GM21723 (cell line): Measurements from ENCODE around the gene ST3GAL3.
"Not testable (repeated sequence)": the region's sequence is repeated elsewhere in the genome, so short reads cannot be mapped to it uniquely, and the experiment has no call there.

Experiments used
- ATAC-seq: cut with Tn5 transposase; IDR thresholded peaks from one replicate; pipeline ENCODE4 v1.9.1; 2021; ENCODE audit warnings: mild to moderate bottlenecking, moderate library complexity; ENCODE audit not compliant: unreplicated experiment

ST3GAL3 gene

DNA sequence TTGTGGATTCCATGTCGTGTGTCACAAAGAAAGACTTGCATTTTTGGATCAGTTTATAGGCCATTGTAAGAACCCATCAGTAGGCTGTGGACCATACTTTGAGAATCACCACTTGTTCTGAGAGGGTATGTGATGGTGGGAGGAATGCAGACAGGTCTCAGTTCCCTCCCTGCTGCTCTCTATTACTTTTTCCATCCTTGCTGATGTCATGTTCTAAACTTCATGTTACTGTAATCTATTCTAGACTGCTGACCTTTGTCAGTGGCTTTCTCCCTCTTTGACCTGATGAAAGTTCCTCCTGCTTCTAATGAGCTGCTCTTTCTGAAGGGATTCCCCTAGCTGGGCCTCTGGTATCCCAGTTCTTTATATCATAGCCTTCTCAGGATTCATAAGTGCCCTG lies 46.1 kb downstream of the ST3GAL3 start:
- ATAC-seq, result no peak

DNA sequence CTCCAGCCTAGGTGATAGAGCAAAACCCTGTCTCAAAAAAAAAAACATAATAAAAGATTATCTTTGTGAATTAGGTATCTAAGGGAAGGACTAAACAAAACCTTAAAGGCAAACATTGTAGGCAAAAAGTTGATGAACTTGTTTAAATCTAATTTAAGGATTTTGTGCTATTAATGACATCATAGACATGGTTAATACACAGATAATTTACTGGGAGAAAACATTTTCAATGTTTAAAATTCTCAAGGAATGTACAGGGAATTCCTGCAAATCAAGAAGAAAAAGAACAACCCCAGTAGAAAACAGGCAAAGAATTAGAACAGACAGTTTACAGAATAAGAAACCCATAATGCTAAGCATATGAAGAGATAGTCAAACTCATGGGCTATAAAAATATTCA lies 47.6 kb downstream of the ST3GAL3 start:
- ATAC-seq, result no peak

DNA sequence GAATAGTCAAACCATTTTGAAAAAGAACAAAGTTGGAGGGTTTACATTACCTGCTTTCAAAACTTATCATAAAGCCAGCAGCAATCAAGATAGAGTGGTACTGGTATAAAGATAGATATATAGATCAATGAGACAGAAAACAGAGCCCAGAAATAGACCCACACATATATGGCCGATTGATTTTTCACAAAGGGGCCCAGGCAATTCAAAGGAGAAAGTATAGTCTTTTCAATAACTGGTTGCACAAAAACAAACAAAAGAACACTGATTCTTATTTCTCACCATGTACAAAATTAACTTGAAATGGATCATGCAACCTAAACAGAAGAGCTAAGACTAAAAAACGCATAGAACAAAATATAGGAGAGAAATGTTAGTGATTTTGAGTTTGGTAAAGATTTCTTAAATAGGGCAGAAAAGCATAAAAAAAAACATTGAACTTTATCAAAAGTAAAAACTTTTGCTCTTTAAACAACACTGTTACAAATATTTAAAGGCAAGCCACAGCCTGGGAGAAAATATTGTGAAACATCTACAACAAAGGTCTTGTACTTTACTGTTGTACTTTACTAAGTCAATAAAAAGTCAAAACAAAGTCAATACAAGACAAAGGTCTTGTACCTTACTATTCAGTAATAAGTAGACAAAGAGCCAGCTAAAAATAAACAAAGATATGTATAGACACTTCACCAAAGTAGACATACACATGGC lies 50.2 kb downstream of the ST3GAL3 start:
- ATAC-seq, result no peak

DNA sequence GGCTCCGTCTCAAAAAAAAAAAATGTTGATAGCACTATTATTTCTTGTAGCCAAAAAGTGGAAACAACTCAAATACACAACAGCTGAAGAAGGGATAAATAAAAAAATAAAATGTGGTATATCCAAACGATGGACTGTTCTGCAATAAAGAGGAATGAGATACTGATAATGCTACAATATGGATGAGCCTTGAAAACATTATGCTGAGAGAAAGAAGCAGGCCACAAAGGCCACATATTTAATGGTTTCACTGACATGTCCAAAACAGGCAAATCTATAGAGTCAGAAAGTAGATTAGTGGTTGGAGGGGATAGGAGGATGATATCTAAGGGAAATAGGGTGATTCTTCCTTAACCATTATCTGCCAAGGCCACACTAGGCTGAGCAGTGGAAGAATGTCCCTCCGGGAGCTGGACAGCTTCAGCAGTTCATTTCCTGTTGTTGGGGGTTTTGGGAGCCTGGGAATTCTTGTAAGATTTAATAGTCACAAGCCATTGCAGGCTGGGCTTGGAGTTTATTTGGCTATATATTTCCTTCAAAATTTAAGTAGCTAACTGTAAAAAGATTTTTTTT lies 53.5 kb downstream of the ST3GAL3 start:
- ATAC-seq, result no peak

DNA sequence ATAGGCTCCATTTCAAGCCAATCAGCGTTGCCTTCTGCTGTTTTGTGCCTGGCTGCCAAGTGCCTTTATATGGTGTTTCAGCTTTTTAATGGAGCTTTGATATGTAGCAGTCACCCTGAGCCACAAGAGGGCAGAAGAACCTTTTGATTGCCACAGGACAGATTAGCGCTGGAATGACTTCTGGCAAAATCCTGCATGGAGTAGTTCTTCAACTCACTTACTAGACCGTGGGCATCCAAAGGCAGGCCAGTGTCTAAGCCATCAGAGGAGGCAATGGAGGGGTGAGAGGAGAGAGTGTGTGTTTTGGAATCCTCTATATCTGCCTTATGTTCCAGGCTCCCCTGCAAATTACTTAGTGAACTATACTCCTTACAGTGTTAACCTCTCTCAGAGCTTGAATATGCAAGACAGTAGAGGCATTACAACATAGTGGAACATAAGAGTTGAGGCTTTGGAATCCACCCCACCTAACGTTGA lies 56.2 kb downstream of the ST3GAL3 start:
- no peak for ATAC-seq

DNA sequence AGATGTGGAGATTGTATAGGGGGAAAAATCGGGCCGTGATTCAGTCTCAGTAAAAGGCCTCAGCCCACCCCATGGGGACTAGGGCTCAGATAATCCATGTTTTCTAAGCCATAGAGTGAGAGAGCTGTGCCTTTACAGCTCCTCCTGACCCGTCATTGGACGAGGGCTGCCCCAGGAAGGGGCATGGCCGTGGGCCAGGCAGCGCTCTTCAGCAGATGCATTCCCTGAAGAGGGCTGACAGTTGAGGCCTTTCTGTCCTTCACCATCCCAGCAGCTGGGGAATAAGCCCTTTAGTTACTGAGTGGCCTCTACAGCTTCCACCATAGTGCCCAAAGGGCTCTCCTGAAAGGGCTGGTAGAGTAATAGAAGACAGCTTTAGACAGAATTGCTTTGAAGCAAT lies 57.2 kb downstream of the ST3GAL3 start:
- no peak for ATAC-seq

DNA sequence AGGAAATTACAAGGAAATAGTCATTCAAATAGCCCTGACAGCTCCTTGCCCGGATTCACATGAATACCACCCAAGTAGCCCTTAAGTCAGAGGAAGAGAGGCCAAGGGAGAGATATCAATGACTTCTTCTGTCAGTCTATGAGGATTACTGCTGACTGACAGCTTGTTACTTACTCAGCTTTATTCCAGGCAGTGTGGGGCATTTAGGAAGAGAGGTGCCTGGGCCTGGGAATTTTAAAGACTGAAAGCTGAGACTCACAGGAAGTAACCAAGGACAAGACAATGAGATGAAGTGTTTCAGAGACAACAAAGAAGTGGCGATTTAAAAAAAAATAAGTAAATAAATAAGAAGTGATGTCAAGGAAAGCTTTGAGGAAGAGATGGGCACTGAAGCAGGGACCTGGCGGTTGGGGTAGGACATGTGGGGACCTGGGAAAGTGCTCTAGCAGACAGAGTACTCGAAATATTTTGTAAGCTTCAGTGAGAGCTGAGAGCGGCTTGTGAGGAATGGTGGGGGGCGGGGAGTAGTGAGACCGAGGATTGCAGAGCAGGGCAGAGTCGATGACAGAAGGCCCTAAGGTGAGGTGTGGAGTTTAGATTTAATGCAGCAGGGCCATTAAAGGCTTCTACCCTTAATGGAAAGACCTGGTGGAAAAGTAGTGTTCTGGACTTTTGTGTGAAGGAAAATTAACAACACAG lies 58.9 kb downstream of the ST3GAL3 start:
- no peak for ATAC-seq

DNA sequence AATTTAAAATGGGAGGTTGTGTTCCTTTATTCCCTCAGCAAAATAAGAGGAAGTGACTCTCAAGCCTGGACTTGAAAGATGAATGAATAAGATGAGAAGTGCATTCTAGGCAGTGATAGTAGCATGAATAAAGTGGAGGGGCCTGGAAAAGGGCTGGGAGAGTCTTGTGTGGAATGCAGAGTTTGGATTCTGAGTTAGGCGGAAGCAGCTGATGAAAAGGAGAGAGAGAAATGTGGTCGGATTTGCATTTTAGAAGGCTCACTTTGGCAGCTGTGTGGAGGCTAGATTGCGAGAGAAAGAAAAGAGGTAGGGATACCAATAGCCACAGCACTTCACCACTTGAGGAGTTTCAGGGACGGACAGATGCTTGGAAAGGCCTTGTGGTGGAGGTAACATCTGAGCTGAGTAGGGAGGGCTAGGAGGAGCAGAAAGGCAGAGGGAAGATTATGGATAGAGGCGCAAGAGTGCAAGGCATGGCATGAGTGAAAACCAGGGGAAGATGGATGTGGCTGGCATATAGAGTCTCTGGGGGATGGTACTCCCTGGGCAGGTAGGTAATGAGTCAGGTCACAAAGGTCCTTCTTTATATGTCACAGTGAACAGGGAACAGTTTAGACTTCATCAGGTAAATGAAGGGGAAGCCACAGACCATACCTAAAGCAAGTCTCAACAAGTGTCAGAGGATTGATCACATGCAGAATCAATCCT lies 59.6 kb downstream of the ST3GAL3 start:
- ATAC-seq, result no peak

DNA sequence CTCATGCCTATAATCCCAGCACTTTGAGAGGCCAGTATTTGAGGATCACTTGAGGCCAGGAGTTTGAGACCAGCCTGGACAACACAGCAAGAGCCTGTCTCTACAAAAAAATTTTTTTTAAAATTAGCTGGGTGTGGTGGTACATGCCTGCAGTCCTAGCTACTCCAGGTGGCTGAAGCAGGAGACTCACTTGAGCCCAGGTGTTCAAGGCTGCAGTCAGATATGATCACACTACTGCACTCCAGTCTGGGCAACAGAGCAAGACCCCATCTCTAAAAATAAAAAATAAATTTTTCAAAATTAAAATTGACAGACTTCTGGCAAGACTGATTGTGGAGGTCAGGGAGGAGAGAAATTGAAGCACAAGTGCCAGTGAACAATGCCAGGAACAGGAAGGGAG lies 60.8 kb downstream of the ST3GAL3 start:
- ATAC-seq, result no peak

DNA sequence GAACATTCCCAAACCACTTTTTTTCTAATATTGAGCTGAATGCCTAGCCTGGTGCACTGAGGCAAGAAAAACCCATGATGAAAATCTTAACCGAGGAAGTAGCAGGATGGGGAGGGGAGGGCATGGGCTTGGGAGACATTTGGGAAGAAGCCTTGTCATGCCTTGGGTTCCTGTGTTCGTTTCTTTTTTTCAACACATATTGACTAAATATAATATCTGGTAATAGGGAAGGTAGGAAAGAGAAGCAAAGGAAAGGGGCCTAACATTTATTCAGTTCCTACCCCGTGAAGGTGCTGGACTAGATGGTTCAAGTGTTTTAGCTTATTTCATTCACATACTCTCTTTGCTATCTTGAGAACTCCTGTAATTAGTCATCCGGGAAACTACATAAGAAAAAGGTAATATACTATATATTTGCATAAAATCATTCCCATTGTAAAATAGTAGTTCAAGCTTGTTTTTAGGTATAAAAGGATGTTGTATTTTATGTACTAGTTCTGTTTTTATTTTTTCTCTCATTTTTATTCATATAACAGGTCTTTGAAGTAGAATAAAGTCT lies 62.1 kb downstream of the ST3GAL3 start:
- no peak for ATAC-seq

DNA sequence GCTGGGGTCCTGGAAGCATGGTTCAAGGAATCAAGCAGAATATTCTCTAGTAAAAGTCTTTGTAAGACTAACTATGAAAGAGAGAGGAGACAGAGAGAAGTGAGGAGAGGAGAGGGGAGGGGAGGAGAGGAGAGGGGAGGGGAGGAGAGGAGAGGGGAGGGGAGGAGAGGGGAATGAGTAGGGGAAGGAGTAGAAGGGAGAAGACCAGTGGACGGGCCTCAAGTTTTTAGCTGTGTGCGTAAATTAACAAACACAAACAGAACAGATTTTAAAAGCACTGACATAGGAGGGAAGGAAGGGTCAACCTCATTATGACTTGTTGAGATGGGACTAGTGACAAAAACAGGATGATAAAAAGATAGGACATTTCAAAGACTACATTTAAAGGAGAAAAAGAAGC lies 62.8 kb downstream of the ST3GAL3 start:
- ATAC-seq, result no peak

DNA sequence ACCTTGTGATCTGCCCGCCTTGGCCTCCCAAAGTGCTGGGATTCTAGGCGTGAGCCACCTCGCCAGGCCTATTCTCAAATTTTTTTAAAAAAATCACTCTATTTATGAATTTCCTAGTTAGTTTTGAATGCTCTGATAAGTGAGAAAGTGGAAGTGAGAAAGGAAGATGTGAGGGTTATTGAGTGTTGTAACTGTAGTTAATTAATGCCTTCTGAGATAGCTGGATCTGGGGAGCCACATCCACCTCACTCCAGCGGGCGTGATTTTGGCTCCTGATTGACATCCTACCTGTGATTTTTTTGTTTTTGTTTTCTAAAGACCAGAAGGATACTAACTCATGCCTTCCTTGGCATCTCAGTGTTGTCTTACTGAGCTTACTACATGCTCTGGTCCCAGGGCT lies 65.6 kb downstream of the ST3GAL3 start:
- ATAC-seq, result no peak

DNA sequence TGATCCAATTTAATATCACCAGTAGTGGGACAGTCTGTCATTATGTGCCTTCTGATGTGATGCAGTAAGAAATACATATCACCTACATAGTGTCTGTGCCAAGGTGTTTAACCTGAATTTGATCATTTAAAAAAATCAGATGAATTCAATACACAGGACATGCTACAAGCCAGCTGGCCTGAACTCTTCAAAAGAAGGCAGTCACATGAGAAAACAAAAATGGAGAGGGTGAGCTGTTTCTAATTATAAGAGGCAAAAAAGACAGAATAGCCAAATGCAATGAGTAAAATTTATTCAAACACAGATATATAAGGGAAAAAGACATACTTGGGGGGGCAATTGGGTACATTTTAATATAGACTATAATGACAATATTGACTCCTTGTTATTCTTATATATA lies 66.5 kb downstream of the ST3GAL3 start:
- ATAC-seq, result no peak

DNA sequence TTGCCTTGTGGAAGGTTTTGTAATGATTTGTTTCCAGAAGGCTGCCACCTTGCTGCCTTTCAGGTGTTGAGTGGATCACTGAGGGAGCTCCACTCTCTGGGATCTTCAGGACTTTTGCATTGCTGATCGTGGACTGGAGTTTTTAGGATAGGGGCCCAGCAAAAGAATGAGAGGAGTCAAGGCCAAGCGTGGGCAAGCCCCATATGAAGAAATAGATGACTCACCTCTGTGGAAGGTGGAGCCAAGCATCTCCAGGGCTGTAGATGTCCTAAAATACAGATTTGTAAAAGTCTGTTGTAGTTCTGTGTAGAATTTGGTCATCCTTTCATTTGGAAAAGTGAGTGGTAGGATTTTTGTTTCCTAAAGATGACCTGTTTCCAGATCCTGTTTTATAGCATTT lies 67.0 kb downstream of the ST3GAL3 start:
- ATAC-seq, result no peak

DNA sequence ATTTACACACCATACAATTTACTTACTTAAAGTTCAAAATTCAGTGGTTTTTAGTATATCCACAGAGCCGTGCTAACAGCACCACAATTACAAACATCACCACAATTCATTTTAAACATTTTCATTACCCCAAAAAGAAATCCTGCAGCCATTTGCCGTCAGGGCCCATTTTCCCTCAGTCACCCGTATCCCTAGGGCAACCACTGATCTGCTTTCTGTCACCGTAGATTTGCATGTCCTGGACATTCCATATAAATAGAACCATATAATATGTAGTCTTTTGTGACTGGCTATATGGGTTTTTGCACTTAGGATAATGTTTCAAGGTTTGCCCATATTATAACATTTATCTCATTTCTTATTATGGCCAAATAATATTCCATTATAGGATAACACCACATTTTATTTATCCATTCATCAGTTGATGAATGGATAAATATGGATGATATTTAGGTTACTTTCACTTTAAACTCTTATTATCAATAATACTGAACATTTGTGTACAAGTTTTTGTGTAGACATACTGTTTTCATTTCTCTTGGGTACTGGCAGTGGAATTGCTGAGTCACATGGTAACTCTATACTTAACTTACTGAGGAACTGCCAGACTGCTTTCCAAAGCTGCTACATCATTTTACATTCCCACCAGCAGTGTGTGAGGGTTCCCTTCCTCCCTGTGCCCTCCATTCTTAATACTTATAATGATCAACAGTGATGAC lies 68.9 kb downstream of the ST3GAL3 start:
- ATAC-seq, result no peak

DNA sequence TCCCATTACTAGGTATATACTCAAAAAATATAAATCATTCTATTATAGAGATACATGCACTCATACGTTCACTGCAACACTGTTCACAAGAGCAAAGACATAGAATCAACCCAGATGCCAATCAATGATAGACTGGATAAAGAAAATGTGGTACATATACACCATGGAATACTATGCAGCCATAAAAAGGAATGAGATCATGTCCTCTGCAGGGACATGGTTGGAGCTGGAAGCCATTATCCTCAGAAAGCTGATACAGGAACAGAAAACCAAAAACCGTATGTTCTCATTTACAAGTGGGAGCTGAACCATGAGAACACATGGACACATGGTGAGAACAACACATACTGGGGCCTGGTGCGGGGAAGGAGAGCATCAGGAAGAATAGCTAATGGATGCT lies 70.6 kb downstream of the ST3GAL3 start:
- not testable (repeated sequence) for ATAC-seq

DNA sequence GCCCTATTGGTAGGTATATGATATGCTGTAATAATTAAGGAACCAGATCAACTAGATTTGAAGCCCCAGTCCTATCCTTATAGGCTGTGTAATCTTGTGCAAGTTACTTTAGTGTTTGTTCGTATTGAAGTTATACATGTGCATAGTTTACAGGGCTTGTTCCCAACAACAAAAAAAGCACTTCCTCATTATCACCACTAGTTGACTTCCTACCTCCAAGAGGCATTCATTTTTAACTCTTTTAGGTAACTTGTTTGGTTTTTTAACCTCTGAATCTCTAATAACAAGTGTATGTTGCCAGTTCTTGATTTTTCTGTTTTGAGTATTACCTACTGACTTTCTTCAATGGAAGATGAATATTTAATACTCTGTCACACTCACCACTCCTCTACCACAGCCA lies 71.9 kb downstream of the ST3GAL3 start:
- ATAC-seq, result no peak

DNA sequence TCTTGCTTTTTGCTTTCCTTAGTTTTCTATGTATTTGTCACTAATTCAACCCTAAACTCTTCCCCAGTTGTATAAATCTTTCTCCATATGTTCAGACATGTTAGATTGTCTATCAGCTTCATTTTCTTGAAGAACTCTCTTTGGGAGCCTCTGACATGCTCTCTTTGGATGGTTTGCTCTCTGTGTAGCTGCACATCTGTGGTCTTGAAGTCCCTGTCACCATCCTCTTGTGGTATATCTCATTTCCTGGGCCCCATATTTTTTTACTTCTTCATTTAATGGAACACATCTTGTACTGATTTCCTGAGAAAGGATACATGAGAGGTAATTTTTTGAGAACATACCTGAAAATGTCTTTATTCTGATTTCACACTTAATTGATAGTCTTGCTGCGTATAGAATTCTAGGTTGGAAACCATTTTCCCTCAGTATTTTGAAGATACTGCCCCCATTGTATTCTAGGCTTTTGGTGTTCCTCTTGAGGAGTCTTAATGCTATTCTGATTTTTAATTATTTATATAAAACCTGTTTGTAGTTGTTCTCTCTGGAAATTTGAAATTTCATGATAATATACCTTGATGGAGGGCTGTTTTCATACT lies 72.6 kb downstream of the ST3GAL3 start:
- ATAC-seq, result no peak

DNA sequence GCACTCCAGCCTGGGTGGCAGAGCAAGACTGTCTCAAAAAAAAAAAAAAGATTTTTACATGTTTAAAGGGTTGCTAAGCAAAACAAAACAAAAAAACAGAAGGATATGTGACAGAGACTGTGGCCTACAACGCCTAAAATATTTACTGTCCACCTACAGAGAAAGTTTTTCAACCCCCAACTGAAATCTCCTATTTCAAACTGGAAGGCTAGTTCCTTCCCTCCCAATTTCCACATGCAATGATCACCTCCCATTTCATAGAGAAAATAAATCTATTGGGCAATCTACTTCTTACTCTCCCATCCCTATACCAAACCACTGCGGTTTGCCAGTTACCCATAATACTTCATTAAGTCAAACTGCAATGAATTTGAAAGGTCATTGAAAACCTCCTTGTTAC lies 74.2 kb downstream of the ST3GAL3 start:
- ATAC-seq, result no peak

DNA sequence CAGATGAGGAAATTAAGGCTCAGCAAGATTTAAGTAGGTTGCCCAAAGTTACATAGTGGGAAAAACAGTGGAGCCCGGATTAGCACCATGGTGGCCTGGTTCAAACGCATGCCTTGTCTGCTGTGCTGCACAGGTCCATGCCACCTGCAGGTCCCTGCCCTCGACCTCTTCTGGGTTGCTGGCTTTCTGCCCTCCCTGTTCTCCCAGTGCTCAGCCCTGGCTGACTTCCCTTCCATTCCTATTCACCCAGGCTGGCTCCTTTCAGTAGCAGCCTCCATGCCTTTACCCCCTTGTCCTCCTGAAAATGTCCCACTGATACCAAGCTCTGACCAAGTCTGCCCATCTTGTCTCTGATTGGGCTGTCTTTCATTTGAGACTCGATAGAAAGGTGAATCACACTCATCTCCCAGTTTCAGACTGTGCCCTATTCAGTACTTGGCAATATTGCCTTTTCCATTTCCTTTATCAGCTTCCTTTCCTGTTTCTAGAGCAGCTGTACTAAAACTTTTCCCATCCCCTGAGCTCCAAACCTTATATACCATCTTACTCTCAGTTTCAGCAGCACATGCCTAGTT lies 75.8 kb downstream of the ST3GAL3 start:
- ATAC-seq, result no peak
